Transverse colon (tissue), 4 donors: ENCODE measurements around the gene CES4A.

Source experiments
- EP300 ChIP-seq: sonication (generic); formaldehyde crosslinking; IDR thresholded peaks from one replicate; pipeline ENCODE4 v1.6.1; 2017; ENCODE audit warnings: antibody characterized with exemption, low read depth
- POLR2AphosphoS5 ChIP-seq, 3 donors: sonication (generic); formaldehyde crosslinking; IDR thresholded peaks; one replicate each; pipeline ENCODE4 v1.6.1; 2016; ENCODE audit warnings: antibody characterized with exemption in 3 of 3
- TF ChIP-seq, protein P1 (sequence below), 5 experiments: fragments of 200-600 bp in 3 of 5; fragments of 450-650 bp in 2 of 5; sonication (generic) in 3 of 5; IDR thresholded peaks; 1 replicate in 2 of 5; 2 replicates in 3 of 5; pipeline ENCODE4 v1.5.1; 2016 to 2017; ENCODE audit warnings: antibody characterized with exemption in 5 of 5, inconsistent platforms in 3 of 5, mild to moderate bottlenecking in 2 of 5, moderate library complexity in 1 of 5

DNA sequence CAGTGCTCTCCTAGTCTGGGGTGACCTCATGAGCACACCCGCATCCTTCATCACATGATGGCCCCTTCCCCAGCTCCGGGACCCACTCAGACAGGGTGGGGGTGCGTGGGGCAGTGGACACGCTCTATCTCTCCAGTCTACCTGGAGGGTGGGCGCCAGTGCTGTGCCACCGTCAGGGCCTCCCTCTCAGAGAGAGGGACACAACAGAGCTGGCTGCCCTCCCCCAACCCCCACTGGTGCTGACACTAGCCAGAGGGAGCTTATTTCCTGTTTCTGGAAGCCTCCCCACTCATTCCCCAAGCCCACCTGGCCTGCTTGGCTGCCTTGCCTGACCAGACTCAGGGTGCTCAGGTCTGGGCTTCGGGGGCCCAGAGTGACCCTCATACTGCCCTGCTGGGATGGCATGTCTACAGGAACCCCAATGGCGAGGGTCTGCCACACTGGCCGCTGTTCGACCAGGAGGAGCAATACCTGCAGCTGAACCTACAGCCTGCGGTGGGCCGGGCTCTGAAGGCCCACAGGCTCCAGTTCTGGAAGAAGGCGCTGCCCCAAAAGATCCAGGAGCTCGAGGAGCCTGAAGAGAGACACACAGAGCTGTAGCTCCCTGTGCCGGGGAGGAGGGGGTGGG lies 44.8 kb upstream of the CES4A start:
- TF ChIP-seq, protein P1, sequence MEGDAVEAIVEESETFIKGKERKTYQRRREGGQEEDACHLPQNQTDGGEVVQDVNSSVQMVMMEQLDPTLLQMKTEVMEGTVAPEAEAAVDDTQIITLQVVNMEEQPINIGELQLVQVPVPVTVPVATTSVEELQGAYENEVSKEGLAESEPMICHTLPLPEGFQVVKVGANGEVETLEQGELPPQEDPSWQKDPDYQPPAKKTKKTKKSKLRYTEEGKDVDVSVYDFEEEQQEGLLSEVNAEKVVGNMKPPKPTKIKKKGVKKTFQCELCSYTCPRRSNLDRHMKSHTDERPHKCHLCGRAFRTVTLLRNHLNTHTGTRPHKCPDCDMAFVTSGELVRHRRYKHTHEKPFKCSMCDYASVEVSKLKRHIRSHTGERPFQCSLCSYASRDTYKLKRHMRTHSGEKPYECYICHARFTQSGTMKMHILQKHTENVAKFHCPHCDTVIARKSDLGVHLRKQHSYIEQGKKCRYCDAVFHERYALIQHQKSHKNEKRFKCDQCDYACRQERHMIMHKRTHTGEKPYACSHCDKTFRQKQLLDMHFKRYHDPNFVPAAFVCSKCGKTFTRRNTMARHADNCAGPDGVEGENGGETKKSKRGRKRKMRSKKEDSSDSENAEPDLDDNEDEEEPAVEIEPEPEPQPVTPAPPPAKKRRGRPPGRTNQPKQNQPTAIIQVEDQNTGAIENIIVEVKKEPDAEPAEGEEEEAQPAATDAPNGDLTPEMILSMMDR (IDR thresholded peaks at IDR 0.05), result no peak
- TF ChIP-seq EP300 (no peak), POLR2AphosphoS5 (IDR thresholded peaks at IDR 0.05) (no peak)
